Common myeloid progenitor, CD34-positive (primary cell): Measurements from ENCODE around the gene PTPRD.

ENCODE experiments used
- CTCF ChIA-PET: fragments of 350-600 bp; sonication (Branson Sonifier 250); formaldehyde crosslinking; loops from one replicate; lab custom pipeline; 2021; ENCODE audit warnings: antibody characterized with exemption; lab: Charles Lee
- POLR2A ChIA-PET: fragments of 350-600 bp; sonication (Branson Sonifier 250); formaldehyde crosslinking; loops from one replicate; lab custom pipeline; 2021; ENCODE audit warnings: antibody characterized with exemption; lab: Charles Lee
- DNase-seq, 3 donors: peaks; one replicate each; pipeline versions ENCODE4 v3.0.0 to v3.0.0-alpha.2; 2013
- H3K27ac ChIP-seq, 2 experiments: 1 replicate in 1 of 2; 2 replicates in 1 of 2; pipeline ENCODE4 v1.7.0; 2013; ENCODE audit warnings: inconsistent platforms in 2 of 2, low read length in 2 of 2, mild to moderate bottlenecking in 2 of 2, low read depth in 1 of 2, moderate library complexity in 1 of 2; ENCODE audit not compliant: severe bottlenecking in 2 of 2, insufficient read depth in 1 of 2, poor library complexity in 1 of 2
- H3K27me3 ChIP-seq, 5 experiments: replicated peaks in 2 of 5; 1 replicate in 3 of 5; 2 replicates in 2 of 5; pipeline versions ENCODE4 v1.6.1 to v1.7.0; 2013; ENCODE audit warnings: low read length in 4 of 5, mild to moderate bottlenecking in 2 of 5, moderate library complexity in 2 of 5, inconsistent platforms in 1 of 5; ENCODE audit not compliant: insufficient read depth in 5 of 5, control insufficient read depth in 4 of 5
- H3K36me3 ChIP-seq, 4 experiments: 1 replicate in 2 of 4; 2 replicates in 2 of 4; pipeline versions ENCODE4 v1.6.1 to v1.7.0; 2013; ENCODE audit warnings: low read length in 3 of 4, control low read depth in 1 of 4, mild to moderate bottlenecking in 1 of 4; ENCODE audit not compliant: control insufficient read depth in 4 of 4, insufficient read depth in 4 of 4
- H3K4me1 ChIP-seq, 4 experiments: 1 replicate in 3 of 4; 2 replicates in 1 of 4; pipeline versions ENCODE4 v1.6.1 to v1.7.1; 2013; ENCODE audit warnings: low read length in 3 of 4, mild to moderate bottlenecking in 3 of 4, control low read depth in 1 of 4, inconsistent platforms in 1 of 4, moderate library complexity in 1 of 4; ENCODE audit not compliant: control insufficient read depth in 4 of 4, insufficient read depth in 4 of 4; ENCODE audit errors: control extremely low read depth in 1 of 4
- H3K4me3 ChIP-seq, 7 experiments: 1 replicate in 4 of 7; 2 replicates in 3 of 7; pipeline versions ENCODE4 v1.5.1 to v1.7.0; 2013; ENCODE audit warnings: mild to moderate bottlenecking in 7 of 7, low read length in 6 of 7, moderate library complexity in 6 of 7, inconsistent platforms in 2 of 7, low read depth in 2 of 7, control low read depth in 1 of 7; ENCODE audit not compliant: insufficient read depth in 4 of 7, control insufficient read depth in 1 of 7; ENCODE audit errors: extremely low read depth in 1 of 7
- H3K9me3 ChIP-seq, 5 experiments: 1 replicate in 4 of 5; 2 replicates in 1 of 5; pipeline versions ENCODE4 v1.6.1 to v1.7.1; 2013; ENCODE audit warnings: low read length in 4 of 5, mild to moderate bottlenecking in 2 of 5, inconsistent platforms in 1 of 5, low read depth in 1 of 5, moderate library complexity in 1 of 5; ENCODE audit not compliant: control insufficient read depth in 4 of 5, insufficient read depth in 2 of 5; ENCODE audit errors: control extremely low read depth in 1 of 5
- WGBS: methylation state at CpG from one replicate; pipeline ENCODE4 v1.1.5; 2013; ENCODE audit not compliant: insufficient coverage; 5-methylcytosine and 5-hydroxymethylcytosine counted together

PTPRD gene

GRCh38 chr9:8390571-8390970, 2222.2 kb downstream of the PTPRD start:
- Histone ChIP-seq H3K4me3 (no peak overlapping the region), H3K27me3 (no peaks in the 10 kb centered on the region), H3K36me3 (peaks cover 0 to 2% (median 0%) of the 10 kb centered on the region in 4 experiments), H3K9me3 (no peaks in the 10 kb centered on the region), H3K27ac (no peak overlapping the region), H3K4me1 (no peaks in the 10 kb centered on the region)
- POLR2A ChIA-PET: no interaction called here
- CTCF ChIA-PET: no interaction called here
- DNase-seq: no peak

GRCh38 chr9:8389531-8389930, 2223.3 kb downstream of the PTPRD start:
- Histone ChIP-seq H3K4me3 (no peak overlapping the region), H3K36me3 (peaks cover 0 to 2% (median 0%) of the 10 kb centered on the region in 4 experiments), H3K9me3 (no peaks in the 10 kb centered on the region), H3K27me3 (no peaks in the 10 kb centered on the region), H3K27ac (no peak overlapping the region), H3K4me1 (no peaks in the 10 kb centered on the region)
- POLR2A ChIA-PET: no interaction called here
- WGBS: no CpG with 5 or more reads among the region's 3 CpGs
- DNase-seq: no peak
- CTCF ChIA-PET: no interaction called here

- Histone ChIP-seq H3K27me3 (no peaks in the 10 kb centered on the region), H3K27ac (no peak overlapping the region), H3K4me1 (no peaks in the 10 kb centered on the region), H3K4me3 (no peak overlapping the region), H3K9me3 (no peaks in the 10 kb centered on the region), H3K36me3 (peaks cover 0 to 2% (median 0%) of the 10 kb centered on the region in 4 experiments)
- no peak for DNase-seq
- POLR2A ChIA-PET: no interaction called here
- 60% methylated on average over 1 of the region's 1 CpG for WGBS
- CTCF ChIA-PET: no interaction called here
These were observed 2224.7 kb downstream of the PTPRD start for GRCh38 chr9:8388132-8388531.

- H3K27me3 ChIP-seq: no peaks in the 10 kb centered on the region
- ChIA-PET CTCF (no interaction called here), POLR2A (no interaction called here)
- no peak overlapping the region for H3K4me3 ChIP-seq
- H3K9me3 ChIP-seq: no peaks in the 10 kb centered on the region
- WGBS: 100% methylated on average over 1 of the region's 3 CpGs
- DNase-seq: no peak
- peaks cover 0 to 2% (median 0%) of the 10 kb centered on the region in 4 experiments for H3K36me3 ChIP-seq
- no peak overlapping the region for H3K27ac ChIP-seq
- H3K4me1 ChIP-seq: no peaks in the 10 kb centered on the region
These were observed 2228.7 kb downstream of the PTPRD start for GRCh38 chr9:8384091-8384490.

- 80% methylated on average over 3 of the region's 4 CpGs for WGBS
- CTCF ChIA-PET: interaction anchor here (0.6 kb wide), 1 partner anchor 1700 kb away, joined by 5 read pairs; no protein-coding TSS in a partner anchor
- Histone ChIP-seq H3K4me1 (no peaks in the 10 kb centered on the region), H3K27me3 (no peaks in the 10 kb centered on the region), H3K9me3 (no peaks in the 10 kb centered on the region), H3K36me3 (peaks cover 0 to 2% (median 0%) of the 10 kb centered on the region in 4 experiments), H3K27ac (no peak overlapping the region), H3K4me3 (no peak overlapping the region)
- POLR2A ChIA-PET: no interaction called here
- DNase-seq: no peak
These were observed 2229.8 kb downstream of the PTPRD start for GRCh38 chr9:8382777-8383527.

- Histone ChIP-seq H3K4me3 (no peak overlapping the region), H3K4me1 (no peaks in the 10 kb centered on the region), H3K36me3 (peaks cover 0 to 2% (median 0%) of the 10 kb centered on the region in 4 experiments), H3K27ac (no peak overlapping the region), H3K27me3 (no peaks in the 10 kb centered on the region), H3K9me3 (no peaks in the 10 kb centered on the region)
- no peak for DNase-seq
- 80% methylated on average over 1 of the region's 1 CpG for WGBS
- ChIA-PET POLR2A (no interaction called here), CTCF (interaction anchor here (0.6 kb wide), 1 partner anchor 1699 kb away, joined by 5 read pairs; no protein-coding TSS in a partner anchor)
These were observed 2230.5 kb downstream of the PTPRD start for GRCh38 chr9:8382266-8382665.

GRCh38 chr9:8381601-8382000, 2231.2 kb downstream of the PTPRD start:
- Histone ChIP-seq H3K4me1 (no peaks in the 10 kb centered on the region), H3K9me3 (no peaks in the 10 kb centered on the region), H3K27ac (no peak overlapping the region), H3K27me3 (no peaks in the 10 kb centered on the region), H3K4me3 (no peak overlapping the region), H3K36me3 (peaks cover 0 to 2% (median 0%) of the 10 kb centered on the region in 4 experiments)
- no peak for DNase-seq
- 86% methylated on average over 2 of the region's 3 CpGs for WGBS
- POLR2A ChIA-PET: no interaction called here
- CTCF ChIA-PET: no interaction called here
